B cell (primary cell): ENCODE data around the gene PPP4R3A. TPM values are rescaled to one million over a fixed set of nuclear protein-coding genes. Genes with fewer than 3 reads are reported as not detected.

Source experiments
- ATAC-seq: fragments of 200-7000 bp; cut with Tn5 transposase; one replicate; pipeline ENCODE4 v1.10.0; 2021; ENCODE audit warnings: low read depth, mild to moderate bottlenecking, moderate number of reproducible peaks, moderate library complexity
- CTCF ChIA-PET: fragments of 350-600 bp; sonication (Branson Sonifier 250); formaldehyde crosslinking; loops from one replicate; lab custom pipeline; 2021; ENCODE audit warnings: antibody characterized with exemption, inconsistent platforms; lab: Charles Lee
- POLR2A ChIA-PET: fragments of 350-600 bp; sonication (Branson Sonifier 250); formaldehyde crosslinking; loops from one replicate; lab custom pipeline; 2021; ENCODE audit warnings: antibody characterized with exemption; lab: Charles Lee
- DNase-seq: peaks from one replicate; pipeline ENCODE4 v3.0.0; 2013
- H2AFZ ChIP-seq: 2 replicates; pipeline ENCODE4 v1.6.1; 2012; ENCODE audit warnings: mild to moderate bottlenecking, low read depth, low read length; ENCODE audit not compliant: insufficient read depth, poor library complexity, severe bottlenecking
- H3K27ac ChIP-seq, 2 donors: 1 replicate in 1 of 2; 2 replicates in 1 of 2; pipeline ENCODE4 v1.5.1; 2012 to 2013; ENCODE audit warnings: low read length in 2 of 2, mild to moderate bottlenecking in 2 of 2, moderate library complexity in 1 of 2
- H3K27me3 ChIP-seq, 4 experiments: fragments of 200-600 bp in 1 of 4; sonication (generic) in 1 of 4; replicated peaks in 1 of 4; 1 replicate in 2 of 4; 2 replicates in 2 of 4; pipeline versions ENCODE4 v1.6.1 to v1.7.0; 2013 to 2016; ENCODE audit warnings: low read length in 3 of 4, mild to moderate bottlenecking in 2 of 4, mixed read lengths in 1 of 4, moderate library complexity in 1 of 4; ENCODE audit not compliant: insufficient read depth in 4 of 4, control insufficient read depth in 3 of 4; ENCODE audit errors: control extremely low read depth in 1 of 4
- H3K36me3 ChIP-seq, 2 experiments: replicated peaks in 1 of 2; 1 replicate in 1 of 2; 2 replicates in 1 of 2; pipeline versions ENCODE4 v1.6.1 to v1.7.1; 2013; ENCODE audit warnings: low read length in 1 of 2; ENCODE audit not compliant: insufficient read depth in 2 of 2, control insufficient read depth in 1 of 2; ENCODE audit errors: control extremely low read depth in 1 of 2, extremely low read depth in 1 of 2
- H3K4me1 ChIP-seq, 2 donors: fragments of 200-600 bp in 1 of 2; sonication (generic) in 1 of 2; 1 replicate in 1 of 2; 2 replicates in 1 of 2; pipeline versions ENCODE4 v1.5.1 to v1.6.1; 2013 to 2017; ENCODE audit warnings: low read length in 2 of 2; ENCODE audit not compliant: control insufficient read depth in 2 of 2, insufficient read depth in 2 of 2
- H3K4me2 ChIP-seq: replicated peaks from 2 replicates; pipeline ENCODE3; 2012; ENCODE audit warnings: mild to moderate bottlenecking, low read depth, low read length; ENCODE audit not compliant: poor library complexity, severe bottlenecking
- H3K4me3 ChIP-seq, 5 experiments: fragments of 200-600 bp in 1 of 5; sonication (generic) in 1 of 5; 1 replicate in 3 of 5; 2 replicates in 2 of 5; pipeline versions ENCODE4 v1.5.1 to v1.7.0; 2011 to 2016; ENCODE audit warnings: low read length in 4 of 5, mild to moderate bottlenecking in 4 of 5, low read depth in 2 of 5, control low read depth in 1 of 5, moderate library complexity in 1 of 5; ENCODE audit not compliant: insufficient read depth in 1 of 5; ENCODE audit errors: control extremely low read depth in 1 of 5, extremely low read depth in 1 of 5
- H3K79me2 ChIP-seq: fragments of 200-600 bp; sonication (generic); one replicate; pipeline ENCODE4 v1.6.0; 2016; ENCODE audit warnings: low read length; ENCODE audit not compliant: control insufficient read depth, insufficient read depth
- H3K9ac ChIP-seq: fragments of 200-600 bp; sonication (generic); 2 replicates; pipeline ENCODE4 v1.6.1; 2017; ENCODE audit warnings: mild to moderate bottlenecking, low read length, moderate library complexity
- H3K9me3 ChIP-seq, 3 donors: one replicate each; pipeline versions ENCODE4 v1.6.1 to v1.7.1; 2013; ENCODE audit warnings: low read length in 2 of 3; ENCODE audit not compliant: control insufficient read depth in 2 of 3, insufficient read depth in 1 of 3; ENCODE audit errors: control extremely low read depth in 1 of 3
- H4K20me1 ChIP-seq: 2 replicates; pipeline ENCODE4 v1.6.0; 2012; ENCODE audit warnings: mild to moderate bottlenecking, low read length; ENCODE audit not compliant: insufficient read depth, control insufficient read depth, poor library complexity, severe bottlenecking
- H3K27ac Mint-ChIP-seq: one replicate; pipeline ENCODE4 v1.8.0; 2021; ENCODE audit warnings: mixed read lengths
- H3K27me3 Mint-ChIP-seq: one replicate; pipeline ENCODE4 v1.8.0; 2021; ENCODE audit warnings: mixed read lengths
- H3K4me1 Mint-ChIP-seq: one replicate; pipeline ENCODE4 v1.8.0; 2021; ENCODE audit warnings: mixed read lengths
- H3K4me3 Mint-ChIP-seq: one replicate; pipeline ENCODE4 v1.8.0; 2021; ENCODE audit warnings: mixed read lengths
- H3K9me3 Mint-ChIP-seq: one replicate; pipeline ENCODE4 v1.8.0; 2022; ENCODE audit warnings: mixed read lengths; ENCODE audit not compliant: insufficient read depth
- CTCF ChIP-seq: fragments of 200-600 bp; IDR thresholded peaks from one replicate; pipeline ENCODE4 v1.8.0; 2022; ENCODE audit warnings: antibody characterized with exemption, mild to moderate bottlenecking
- EZH2 ChIP-seq: IDR thresholded peaks from 2 replicates; pipeline ENCODE4 v1.6.1; 2012; ENCODE audit warnings: borderline replicate concordance, low read depth, mild to moderate bottlenecking, moderate library complexity, low read length; ENCODE audit not compliant: insufficient read depth, poor library complexity, severe bottlenecking
- whole genome bisulfite sequencing: methylation state at CpG from one replicate; pipeline ENCODE4 v1.1.5; 2013; ENCODE audit warnings: missing lambda C conversion rate; ENCODE audit not compliant: insufficient coverage; 5-methylcytosine and 5-hydroxymethylcytosine counted together
- intact Hi-C: fragments of 100-400 bp; cut with micrococcal nuclease; formaldehyde crosslinking; loops from one replicate; pipeline ENCODE4 v1.10.0; 2022
- polyA plus RNA-seq: library from polyadenylated mRNA; depleted of rRNA; stranded (reverse); fragments of >200 nt; gene quantifications from 2 replicates; pipeline ENCODE4 v1.2.3, GENCODE V29; 2012
- total RNA-seq, 2 donors: library from RNA; stranded (reverse); fragments of 120-200 nt in 1 of 2; gene quantifications; 1 replicate in 1 of 2; 2 replicates in 1 of 2; pipeline versions ENCODE4 v1.2.3 to v1.2.4, GENCODE V29; 2013 to 2022

Gene PPP4R3A
- total and polyA plus RNA-seq, 2 donors (not counting 1 experiment from before 2014, with no cell fraction given) = 80.6 to 189 TPM

- Histone ChIP-seq H3K79me2 (peaks cover 50% of the 10 kb centered on the region), H3K4me3 (peak overlapping the region; percentile 65 to 97 (median 92)), H3K36me3 (peaks cover 0 to 27% of the 10 kb centered on the region in 2 experiments), H3K4me2 (peak overlapping the region; percentile 90), H3K4me1 (peaks cover 54 to 56% of the 10 kb centered on the region in 2 donors), H4K20me1 (peaks cover 30% of the 10 kb centered on the region), H3K27ac (peak overlapping the region; percentile 91), H3K9ac (peak overlapping the region; percentile 98), H3K9me3 (no peaks in the 10 kb centered on the region), H3K27me3 (no peaks in the 10 kb centered on the region), H2AFZ (peak overlapping the region; percentile 76)
- TF ChIP-seq CTCF (no peak), EZH2 (no peak)
- Mint-ChIP-seq H3K4me3 (peak overlapping the region; percentile 96), H3K9me3 (no peaks in the 10 kb centered on the region), H3K27ac (peak overlapping the region; percentile 94), H3K27me3 (no peaks in the 10 kb centered on the region), H3K4me1 (peaks cover 50% of the 10 kb centered on the region)
- intact Hi-C loops = loop anchor here (1.0 to 5.0 kb wide), 8 partner anchors 16 to 409 kb away; partner anchors contain the start of genes PPP4R3A and RPS6KA5
- WGBS = 2% methylated on average over 9 of the region's 19 CpGs
- CTCF ChIA-PET = interaction anchor here (0.9 to 19.8 kb wide), 10 partner anchors 17 to 100 kb away, joined by 3 to 289 read pairs (median 10); no protein-coding TSS in a partner anchor
- ATAC-seq (no peak), DNase-seq (no peak)
- POLR2A ChIA-PET = interaction anchor here (0.6 to 2.7 kb wide), 11 partner anchors 10 to 98 kb away, joined by 3 to 19 read pairs (median 3); partner anchors contain the start of gene PPP4R3A
These were observed 93.4 kb downstream of the PPP4R3A start for GRCh38 chr14:91416744-91417119.
